ENCODE results near the gene EMC10.
"Not testable (repeated sequence)": the region's sequence is repeated elsewhere in the genome, so short reads cannot be mapped to it uniquely, and the experiment has no call there.

EMC10 gene

GRCh38 chr19:50453243-50453642, 23.1 kb upstream of the EMC10 start:
- no peak for DNase-seq

- no peak for DNase-seq
Observed at GRCh38 chr19:50455992-50456391, 20.3 kb upstream of the EMC10 start.

DNA sequence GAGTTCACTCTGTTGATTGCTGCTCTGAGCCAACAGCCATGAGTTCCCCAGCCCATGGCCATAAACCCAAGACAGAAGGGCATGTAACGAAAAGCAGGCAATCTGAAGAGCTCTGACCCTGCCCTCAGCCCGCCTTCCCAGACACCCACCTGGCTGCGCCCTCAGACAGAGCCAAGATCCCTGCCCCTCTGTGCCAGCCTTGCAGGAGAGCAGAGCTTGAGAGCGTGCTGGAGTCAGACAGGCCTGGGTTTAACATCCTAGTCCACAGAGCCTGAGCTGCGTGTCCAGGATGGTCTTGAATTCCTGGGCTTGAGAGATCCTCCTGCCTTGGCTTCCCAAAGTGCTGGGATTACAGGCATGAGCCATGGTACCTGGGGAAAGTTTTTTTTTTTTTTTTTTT, 19.0 kb upstream of the EMC10 start:
- no peak for DNase-seq

DNA sequence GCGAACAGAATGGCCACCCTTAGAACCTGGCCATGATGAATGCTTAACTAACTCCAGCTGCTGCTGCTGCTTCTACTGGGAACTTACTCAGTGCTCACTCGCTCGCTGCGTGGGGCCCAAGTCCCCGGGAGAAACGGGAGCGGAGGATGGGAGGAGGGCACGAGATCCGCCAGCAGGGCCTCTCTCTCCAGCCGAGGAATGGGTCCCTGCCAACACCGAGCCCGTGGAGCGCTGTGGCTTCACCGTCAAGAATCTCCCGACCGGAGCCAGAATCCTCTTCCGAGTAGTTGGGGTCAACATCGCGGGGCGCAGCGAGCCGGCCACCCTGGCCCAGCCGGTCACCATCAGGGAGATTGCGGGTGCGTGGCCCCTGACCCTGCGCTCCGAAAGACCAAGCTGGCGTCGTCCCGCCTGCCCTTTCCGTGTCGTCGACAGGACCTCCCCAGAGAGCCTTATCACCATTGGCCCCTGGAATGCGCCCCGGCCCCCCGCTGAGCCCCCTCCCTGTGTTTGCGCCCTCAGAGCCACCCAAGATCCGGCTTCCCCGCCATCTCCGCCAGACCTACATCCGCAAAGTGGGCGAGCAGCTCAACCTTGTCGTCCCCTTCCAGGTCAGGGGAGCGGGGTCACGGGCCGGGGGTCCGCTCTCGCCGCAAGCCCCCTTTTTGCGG, 17.8 kb upstream of the EMC10 start:
- DNase-seq = no peak

- DNase-seq = no peak
Observed at GRCh38 chr19:50459067-50459456, 17.2 kb upstream of the EMC10 start.

GRCh38 chr19:50459638-50460037, 16.7 kb upstream of the EMC10 start:
- no peak for DNase-seq

DNA sequence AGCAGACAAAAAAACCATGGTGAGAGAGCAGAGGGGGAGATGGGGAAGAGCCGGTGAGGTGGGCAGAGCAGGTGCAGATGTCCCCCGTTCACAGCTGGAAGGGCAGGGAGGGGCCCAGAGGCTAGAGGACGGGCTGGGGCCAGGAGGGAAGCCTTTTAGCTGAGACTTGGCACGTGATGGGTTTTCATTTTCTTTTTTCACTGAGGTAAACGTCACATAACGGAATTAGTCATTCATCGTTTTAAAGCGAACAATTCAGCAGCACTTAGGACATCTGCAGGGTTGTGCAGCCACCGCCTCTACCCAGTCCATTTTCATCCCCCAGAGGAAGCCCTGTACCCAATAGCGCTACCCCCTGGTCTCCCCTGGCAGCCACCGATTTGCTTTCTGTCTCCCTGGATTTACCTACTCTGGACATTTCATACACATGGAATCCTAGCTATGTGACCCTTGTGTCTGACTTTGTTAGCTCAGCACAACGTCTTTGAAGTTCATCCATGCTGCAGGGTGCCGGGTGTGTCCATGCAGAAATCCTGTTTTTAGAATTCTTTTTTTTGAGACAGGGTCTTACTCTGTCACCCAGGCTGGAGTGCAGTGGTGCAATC, 16.0 kb upstream of the EMC10 start:
- DNase-seq = no peak

DNA sequence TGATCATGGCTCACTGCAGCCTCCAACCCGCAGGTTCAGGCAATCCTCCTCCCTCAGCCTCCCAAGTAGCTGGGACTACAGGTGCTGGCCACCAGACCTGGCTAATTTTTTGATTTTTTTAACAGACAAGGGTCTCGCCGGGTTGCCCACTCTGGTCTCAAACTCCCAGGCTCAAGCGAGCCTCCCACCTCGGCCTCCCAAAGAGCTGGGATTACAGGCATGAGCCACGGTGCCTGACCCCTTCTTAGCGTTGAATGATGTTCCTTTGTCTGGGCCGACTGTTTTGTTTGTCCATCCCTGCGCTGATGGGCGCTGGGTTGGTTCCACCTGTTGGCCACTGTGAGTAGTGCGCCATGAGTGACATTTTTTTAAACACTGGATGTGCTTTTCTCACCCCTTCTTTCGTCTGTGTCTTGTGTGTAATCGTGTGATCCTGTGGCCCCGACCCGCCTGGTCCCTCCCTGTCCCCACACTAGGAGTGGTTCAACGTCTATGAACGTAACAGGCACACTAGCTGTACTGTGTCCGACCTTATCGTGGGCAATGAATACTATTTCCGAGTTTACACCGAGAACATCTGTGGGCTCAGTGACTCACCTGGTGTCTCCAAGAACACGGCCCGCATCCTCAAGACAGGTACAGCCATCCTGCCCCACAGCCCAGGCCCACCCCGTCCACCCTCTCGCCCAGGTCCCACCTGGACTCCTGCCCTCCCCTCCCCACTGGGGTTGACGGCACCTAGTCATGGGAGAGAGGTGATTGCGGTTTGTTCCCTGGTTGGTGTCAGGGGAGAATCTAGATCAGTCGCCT, 15.0 kb upstream of the EMC10 start:
- DNase-seq = no peak

DNA sequence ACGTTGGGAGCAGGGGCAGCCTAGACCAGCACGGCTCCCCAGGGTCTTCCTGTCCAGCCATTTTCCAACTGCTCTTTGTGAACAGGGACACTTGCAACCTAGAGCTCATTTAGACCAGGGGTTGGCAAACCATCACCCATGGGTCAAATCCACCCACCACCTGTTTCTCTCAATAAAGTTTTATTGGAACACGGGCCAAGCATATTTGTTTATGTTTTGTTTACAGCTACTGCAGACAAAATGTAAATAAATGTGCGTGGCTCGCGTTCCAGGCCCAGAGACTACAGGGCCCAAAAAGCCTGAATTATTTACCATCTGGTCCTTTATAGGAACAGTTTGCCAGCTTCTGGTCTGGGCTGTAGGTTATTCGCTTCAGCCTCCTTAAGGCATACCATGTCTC, 13.3 kb upstream of the EMC10 start:
- no peak for DNase-seq

DNA sequence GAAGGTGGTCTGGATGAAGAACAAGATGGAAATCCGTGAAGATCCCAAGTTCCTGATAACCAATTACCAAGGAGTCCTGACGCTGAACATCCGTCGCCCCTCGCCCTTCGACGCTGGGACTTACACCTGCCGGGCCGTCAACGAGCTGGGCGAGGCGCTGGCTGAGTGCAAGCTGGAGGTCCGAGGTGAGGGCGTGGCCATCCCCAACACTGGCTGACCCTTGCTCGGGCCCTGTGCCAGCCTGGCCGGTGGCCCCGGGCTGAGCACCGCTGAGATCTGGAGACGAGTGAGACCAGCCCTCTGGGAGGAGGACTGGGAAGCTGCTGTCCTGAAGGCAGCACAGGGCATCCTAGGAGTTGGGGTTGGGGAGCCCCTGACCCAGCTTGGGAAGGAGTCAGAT, 12.0 kb upstream of the EMC10 start:
- DNase-seq = no peak

DNA sequence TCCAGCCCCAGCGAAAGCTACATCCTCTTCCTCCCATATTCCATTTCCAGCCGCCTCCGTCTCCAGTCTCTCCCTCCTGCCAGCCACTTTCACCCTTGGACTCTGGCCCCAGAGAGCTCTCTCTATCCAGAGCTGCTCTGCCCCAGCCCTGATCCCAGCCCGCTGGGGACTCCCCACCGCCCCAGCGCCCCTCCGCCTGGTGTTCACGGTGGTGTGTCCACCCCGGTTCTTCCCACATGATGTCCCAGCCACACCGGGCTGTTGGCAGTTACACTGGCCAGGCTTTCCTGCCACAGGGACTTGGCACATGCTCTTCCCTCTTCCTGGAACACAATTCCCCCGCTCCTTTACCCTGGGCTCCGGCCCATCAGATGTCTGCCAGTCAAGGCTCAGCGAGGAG, 11.3 kb upstream of the EMC10 start:
- no peak for DNase-seq

GRCh38 chr19:50465986-50466705, 10.2 kb upstream of the EMC10 start:
- no peak for DNase-seq

DNA sequence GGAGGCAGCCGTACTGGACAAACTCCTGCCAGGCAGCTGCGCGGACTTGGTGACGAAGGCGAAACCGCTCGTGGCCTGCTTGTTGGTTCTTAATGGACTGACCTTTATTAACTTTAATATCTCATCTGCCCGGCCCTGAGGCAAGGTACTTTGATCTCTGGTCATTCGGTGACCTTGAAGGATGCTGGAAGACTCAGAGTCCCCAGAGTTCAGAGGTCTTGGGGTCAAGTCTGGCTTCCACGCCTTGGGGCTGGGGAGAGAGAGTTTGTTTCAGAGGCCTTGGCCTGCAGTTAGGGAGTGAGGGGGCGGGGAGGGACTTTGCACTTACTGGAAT, 9.6 kb upstream of the EMC10 start:
- no peak for DNase-seq

DNA sequence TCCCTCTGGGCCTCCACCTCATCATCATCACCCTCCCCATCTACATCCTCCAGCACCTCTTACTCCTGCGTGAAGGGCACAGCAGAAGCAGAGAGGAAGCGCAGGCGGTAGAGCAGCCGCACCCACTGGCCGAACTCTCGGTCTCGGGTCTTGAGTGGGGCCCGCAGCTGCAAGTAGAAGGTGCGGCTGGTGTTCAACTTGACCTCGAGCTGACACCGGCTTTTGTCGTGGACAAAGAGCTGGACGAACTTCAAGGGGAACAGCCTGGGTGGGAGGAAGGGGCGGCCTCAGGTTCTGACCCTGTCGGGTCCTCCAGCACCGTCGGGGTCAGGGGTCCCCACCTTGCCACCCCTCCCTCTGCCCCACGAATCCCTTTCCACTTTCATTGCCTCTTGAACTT, 8.7 kb upstream of the EMC10 start:
- DNase-seq = no peak

GRCh38 chr19:50468818-50469217, 7.5 kb upstream of the EMC10 start:
- DNase-seq = no peak

DNA sequence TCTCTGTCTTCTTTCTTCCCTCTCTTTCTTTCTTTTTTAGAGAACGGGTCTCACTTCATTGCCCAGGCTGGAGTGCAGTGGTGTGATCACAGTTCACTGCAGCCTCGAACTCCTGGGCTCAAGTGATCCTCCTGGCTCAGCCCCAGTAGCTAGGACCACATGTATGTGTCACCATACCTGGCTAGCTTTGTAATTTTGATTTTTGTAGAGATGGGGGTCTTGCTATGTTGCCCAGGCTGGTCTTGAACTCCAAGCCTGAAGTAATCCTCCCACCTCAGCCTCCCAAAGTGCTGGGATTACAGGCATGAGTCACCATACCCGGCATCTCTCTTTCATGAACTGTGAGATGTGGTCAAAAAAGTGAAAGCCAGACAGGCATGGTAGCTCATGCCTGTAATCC, 3.0 kb upstream of the EMC10 start:
- not testable (repeated sequence) for DNase-seq

GRCh38 chr19:50475101-50475568, 1.2 kb upstream of the EMC10 start:
- DNase-seq = no peak

GRCh38 chr19:50475736-50476223, 527 bp upstream of the EMC10 start:
- DNase-seq = no peak

DNA sequence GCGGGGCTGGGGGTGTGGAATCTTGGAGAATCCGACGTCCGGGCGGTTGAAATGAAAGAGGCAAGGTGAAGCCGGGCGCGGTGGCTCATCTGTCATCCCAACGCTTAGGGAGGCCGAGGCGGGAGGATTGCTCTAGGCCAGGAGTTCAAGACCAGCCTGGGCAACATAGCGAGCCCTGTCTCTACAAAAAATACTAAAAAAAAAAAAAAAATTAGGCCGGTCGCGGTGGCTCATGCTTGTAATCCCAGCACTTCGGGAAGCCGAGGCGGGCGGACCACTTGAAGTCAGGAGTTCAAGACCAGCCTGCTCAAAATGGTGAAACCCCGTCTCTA, 566 bp downstream of the EMC10 start:
- no peak for DNase-seq

DNA sequence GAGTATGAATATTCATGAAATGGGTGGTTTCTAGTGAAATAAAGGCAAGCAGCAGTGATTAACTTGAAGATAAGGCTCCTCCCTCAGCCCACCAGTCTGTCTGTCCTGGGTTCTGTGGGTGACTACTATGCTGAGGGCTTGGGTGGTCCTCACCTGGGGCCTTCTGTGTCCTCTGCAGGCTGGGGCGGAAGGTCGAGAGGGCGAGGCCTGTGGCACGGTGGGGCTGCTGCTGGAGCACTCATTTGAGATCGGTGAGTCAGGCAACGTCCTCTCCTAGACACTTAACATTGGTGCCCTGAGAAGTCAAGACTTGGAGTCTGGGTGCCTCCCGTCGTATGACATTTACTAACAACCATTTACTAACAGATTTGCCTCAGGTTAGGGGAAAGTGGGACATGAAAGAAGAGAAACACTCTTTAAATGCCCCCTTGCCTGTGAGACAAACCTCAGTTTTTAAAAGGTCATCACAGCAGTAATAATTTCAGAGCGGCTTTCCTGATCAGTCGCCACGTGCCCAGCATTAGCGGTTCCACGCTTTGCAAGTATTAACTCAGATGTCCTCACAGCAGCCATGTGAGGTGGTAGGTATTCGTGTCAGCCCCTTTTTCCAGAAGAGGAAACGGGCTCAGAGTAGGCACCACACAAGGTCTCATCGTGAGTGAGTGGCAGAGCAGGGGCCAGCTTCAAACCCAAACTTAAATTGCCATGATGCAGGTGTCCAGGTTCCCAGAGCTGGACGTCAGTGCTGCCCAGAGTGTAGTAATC, 1.6 kb downstream of the EMC10 start:
- no peak for DNase-seq

- no peak for DNase-seq
Observed at GRCh38 chr19:50478901-50479715, 2.8 kb downstream of the EMC10 start.

- no peak for DNase-seq
Observed at GRCh38 chr19:50479761-50480251, 3.5 kb downstream of the EMC10 start.

Measured in NCI-H1048 (cell line).